AG08396 (cell line): ENCODE data around the gene DOK5.
"Not testable (repeated sequence)": the region's sequence is repeated elsewhere in the genome, so short reads cannot be mapped to it uniquely, and the experiment has no call there.

ENCODE experiments used
- DNase-seq: peaks from one replicate; pipeline ENCODE4 v3.0.0; 2012; ENCODE audit warnings: low spot score, mixed read lengths

Gene DOK5

DNA sequence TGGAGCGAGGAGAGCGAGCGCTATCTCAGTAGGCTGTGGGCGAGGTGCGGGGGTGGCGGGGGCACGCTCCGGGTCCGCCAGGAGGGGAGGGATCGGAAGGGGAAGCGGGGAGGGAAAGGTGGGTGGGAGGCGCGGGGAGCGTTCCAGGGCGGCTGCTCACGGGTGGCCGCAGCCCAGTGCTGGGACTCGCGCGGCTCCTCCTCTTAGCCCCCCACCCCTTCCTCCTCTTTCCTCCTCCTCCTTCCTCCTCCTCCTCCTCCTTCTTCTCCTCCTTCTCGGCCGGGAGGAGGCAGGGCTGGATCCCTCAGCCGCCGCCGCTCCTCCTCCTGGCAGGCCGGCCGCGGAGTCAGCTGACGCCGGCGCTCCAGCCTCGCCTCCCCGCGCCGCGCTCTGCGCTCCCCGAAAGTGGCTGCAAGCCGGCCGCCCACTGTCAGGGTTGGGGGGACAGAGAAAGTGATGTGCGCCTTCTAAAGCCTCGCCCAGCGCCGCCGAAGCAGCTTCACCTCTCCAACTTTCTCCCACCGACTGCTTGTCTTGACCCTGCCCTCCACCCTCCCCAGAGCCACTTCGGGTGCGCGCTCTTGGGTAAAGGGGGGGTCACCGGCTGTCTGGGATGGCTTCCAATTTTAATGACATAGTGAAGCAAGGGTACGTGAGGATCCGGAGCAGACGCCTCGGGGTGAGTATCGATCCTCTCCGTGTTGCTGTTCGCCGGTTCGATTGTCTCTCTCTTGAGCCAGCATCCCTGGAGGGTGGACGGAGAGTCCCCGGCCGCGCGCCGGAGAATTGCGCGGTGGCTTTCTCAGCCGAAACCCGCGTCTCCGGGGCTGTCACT, at the start of gene DOK5:
TSS of gene DOK5 (plus strand) at position 260 of the 835 bp plus-strand sequence. CDS start at position 614, 354 bp downstream.
- DNase-seq = peak; percentile 45

DNA sequence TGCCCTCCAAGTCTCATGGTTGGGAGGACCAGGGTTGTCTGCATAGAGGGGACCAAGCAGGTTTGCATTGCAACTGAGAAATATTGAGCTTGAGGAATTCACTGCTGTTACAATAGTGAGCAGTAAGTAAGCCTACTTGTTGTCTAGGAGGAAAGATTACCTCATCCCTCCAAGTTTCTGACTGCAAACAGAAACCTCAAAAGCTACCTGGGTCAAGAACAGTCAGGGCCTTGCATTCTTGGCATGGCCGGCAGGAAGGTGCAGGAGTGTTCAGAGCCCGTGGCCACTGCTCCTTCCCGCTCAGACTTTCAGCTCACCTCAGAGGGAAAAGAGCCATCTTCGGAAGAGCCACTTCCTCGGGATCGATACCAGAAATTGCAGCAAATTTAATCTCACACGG, 46.0 kb upstream of the DOK5 start:
- DNase-seq = no peak

DNA sequence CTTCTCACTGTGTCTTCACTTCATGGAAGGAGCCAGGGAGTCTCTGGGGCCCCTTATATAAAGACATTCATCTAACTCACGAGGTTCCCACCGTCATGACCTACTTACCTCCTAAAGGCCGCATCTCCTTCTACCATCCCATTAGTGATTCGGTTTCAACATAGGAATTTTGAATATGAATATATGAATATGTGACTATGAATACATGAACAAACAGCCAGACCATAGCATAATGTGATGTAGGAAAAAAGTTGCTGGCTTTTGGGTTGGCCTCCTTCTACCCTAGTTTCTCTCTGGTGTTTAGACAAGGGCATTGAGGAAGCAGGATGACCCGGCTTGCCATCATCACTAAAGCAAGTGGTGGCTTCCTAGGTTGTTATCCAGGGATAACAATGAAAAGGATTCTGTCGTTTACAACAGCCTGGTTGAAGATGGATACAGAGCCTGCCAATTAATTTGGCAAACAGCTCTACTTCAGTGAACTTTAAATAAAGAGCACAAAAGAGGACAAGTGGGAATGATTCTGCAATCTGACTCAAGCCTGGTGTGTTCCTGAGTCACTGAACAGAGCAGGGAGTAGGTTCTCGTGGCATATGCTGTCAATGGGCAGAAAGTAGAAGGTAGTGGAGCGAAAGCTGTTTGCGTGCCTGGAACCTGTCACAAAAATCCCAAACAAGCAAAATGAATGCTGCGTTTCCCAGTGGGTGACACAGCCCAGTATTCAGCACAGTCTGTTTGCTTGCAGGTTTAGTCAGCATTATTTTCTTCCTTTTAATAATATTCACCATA, 44.0 kb upstream of the DOK5 start:
- DNase-seq = no peak

DNA sequence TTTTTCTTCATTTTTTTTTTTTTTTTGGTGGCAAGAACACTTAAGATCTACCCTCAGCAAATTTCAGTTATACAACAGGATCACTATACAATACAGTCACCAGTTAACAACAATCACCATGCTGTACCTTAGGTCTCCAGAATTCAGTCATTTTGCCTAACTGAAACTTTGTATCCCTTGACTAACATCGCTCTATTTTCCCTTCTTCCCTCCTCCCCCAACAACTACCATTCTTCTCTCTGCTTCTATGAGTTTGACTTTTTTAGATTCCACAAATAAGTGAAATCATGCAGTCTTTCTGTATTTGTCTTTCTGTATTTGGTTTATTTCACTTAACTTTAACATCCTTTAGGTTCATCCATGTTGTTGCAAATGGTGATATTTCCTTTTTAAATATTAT, 42.4 kb upstream of the DOK5 start:
- DNase-seq = no peak

DNA sequence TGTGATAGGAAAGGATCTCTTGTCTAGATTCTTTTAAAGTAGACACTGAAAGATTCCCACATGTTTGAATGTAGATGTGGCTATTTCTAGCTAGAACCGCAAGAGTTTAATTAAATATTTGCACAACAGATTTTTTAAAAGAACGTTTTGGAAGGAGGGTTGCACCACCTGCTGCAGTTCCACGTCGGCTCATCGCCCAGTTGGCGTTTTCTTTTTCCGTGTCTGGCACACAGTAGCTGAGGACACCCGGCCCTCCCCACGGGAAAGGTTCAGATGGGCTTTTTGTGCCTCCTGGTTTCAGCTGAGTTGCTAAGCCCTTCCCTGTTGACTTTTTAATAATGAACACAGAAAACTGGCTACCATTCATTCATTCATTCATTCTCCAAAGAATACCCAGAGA, 41.8 kb upstream of the DOK5 start:
- no peak for DNase-seq

DNA sequence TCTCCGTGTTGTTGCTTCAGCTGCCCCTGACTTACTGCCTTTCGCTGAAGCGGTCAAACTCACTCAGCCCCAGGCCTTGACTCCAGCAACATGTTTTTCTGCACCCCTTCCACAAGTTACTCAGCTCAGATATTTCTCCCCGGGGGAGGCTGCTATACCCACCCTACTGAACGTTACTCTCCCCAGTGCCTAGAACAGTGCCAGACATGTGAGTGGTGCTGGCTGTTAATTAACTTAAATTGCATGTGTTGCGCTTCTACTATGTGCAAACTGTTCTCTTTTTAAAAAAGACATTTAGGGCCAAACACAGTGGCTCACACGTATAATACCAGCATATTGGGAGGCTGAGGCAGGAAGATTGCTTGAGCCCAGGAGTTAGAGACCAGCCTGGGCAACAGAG, 41.2 kb upstream of the DOK5 start:
- no peak for DNase-seq

DNA sequence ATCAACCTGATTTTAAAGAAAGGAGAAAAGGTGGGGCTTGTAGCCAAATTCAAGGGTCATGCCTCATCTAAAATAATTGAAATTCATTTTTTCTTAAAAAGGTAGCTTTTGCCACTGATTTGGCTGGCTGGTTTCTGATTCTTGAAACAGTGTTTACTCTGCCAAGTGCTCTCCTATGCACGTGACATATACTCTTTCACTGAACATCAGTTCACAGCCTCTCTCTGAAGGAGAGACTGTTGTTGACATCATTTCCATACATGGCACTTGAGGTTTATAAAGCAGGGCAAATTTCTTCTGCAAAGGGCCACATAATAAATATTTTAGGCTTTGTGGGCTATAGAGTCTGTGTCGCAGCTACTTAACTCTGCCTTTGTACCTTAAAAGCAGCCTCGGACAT, 40.4 kb upstream of the DOK5 start:
- DNase-seq = no peak

DNA sequence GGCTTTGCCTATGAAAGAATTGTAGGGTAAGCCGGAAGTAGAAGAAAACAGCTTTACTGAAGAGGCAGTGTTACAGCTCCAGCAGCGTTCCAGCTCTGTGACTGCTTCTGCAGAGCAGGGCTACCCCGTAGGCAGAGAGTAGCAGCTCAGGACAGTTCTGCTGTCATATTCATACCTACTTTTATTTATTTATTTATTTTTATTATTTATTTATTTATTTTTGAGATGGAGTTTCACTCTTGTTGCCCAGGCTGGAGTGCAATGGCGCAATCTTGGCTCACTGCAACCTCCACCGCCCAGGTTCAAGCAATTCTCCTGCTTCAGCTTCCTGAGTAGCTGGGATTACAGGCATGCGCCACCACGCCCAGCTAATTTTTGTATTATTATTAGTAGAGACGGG, 39.0 kb upstream of the DOK5 start:
- not testable (repeated sequence) for DNase-seq

DNA sequence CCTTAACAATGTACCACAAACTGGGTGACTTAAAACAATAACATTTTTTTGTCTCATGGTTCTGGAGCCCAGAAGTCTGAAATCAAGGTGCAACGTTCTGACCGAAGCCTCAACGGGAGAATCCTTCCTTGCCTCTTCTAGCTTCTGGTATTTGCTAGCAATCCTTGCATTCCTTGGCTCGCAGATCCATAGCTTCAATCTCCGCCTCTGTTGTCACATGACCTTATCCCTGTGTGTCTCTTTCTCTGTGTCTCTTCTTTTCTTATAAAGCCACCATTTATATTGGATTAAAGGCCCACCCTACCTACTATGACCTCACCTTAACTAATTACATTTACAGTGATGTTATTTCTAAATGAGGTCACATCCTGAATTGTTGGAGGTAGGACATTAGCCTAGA, 37.2 kb upstream of the DOK5 start:
- DNase-seq = no peak

DNA sequence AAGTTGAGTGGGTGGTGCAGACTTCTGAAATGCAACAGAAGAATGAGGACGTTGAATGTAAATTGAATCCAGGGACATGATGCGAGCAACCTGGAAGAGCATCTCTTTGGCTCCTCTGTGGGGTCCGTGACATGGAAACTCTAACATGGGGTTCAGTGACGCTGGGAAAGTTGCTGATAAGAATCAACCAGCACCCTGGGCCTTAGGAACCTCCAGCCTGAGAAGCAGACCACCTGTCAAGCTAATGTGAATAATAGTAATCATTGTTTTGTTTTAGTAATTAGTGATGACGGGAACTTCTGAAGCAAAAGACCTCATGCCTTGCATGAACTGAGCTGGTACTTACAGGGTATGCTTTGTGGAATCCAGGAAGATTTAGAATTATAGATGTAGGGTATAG, 25.2 kb upstream of the DOK5 start:
- DNase-seq = no peak

DNA sequence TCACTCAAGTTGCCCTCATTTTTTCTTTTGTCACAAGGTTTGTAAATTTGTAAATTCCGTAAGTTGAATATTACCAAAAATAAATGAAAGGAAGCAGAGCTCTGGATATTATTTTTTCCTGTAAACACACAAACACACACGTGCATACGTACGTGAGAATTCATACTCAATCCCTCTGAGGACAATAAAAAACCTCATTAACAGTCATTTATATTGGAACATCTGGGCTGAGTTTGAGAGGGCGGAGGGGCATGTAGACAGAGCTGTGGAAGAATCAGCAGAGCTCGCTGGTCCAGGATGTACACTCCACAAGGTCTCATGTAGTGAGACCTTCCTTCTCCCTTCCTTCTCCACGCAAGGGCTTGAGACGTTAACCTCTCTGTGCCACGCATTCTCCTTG, 24.2 kb upstream of the DOK5 start:
- no peak for DNase-seq

DNA sequence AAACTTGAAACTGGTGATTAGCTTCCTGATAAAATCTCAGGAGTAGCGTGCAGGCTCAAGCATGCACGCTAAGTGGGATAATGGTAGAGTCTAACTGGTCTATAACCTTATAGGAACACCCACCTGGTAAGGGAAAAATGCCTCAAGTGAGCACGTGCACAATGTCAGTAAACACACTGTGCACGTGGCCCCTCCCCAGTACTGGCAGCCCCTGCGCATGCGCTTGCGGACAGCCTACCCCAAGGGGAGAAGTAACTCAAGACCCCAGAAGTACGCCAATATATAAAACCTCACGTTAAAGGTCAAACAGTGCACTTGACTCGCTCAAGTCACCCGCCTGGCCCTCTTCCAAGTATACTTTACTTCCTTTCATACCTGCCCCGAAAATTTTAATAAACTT, 23.1 kb upstream of the DOK5 start:
- DNase-seq = no peak

DNA sequence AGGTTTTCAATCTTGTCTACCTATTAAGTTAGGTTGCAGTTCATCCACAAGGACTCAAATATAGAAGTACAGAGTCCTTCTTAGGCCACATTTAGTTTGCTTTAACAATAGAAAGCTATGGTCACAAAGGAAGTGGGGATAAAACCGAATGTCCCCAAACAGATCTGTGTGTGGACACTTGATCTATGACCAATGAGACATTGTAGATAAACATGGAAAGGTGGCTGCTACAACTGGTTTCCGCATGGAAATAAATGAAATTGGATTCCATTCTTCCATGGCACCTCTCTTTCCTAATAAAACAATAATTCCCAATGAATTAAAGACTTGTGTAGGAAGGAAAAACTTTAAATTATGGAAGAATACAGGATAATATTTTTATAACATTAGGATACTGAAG, 20.4 kb upstream of the DOK5 start:
- DNase-seq = no peak

DNA sequence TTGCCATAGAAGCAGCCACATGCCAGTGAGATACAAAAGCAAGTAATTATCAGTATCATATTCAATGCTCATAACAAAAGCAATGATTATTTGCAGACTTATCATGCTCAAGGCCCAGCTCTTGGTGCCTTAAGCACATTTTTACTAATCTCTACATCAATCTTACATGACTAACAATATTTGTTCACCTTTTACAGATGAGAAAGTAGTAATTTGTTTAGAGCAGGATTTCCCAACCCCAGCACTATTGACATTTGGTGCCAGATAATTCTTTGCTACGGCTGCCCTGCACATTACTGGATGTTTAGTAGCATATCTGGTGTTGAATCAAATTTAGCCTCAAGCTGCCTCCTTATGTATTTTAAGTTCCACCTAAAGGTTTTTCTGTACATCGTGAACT, 19.0 kb upstream of the DOK5 start:
- DNase-seq = no peak

DNA sequence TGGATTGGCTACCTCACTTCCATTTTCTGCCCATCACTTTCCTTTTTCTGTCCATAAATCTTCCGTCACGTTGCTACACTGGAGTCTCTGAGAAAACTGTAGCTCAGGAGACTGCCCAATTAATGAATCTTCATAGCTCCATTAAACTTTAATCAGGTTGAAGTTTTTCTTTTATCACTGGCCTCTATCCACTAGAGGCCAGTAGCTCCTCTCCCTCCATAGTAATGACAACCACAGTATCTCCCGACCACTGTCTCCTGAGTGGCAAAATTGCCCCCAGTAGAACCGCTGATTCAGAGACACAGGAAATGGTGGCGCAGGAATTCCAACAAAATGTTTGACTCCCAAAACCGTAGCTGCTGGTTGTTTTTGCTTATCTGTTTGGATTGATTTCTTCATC, 18.4 kb upstream of the DOK5 start:
- DNase-seq = no peak

DNA sequence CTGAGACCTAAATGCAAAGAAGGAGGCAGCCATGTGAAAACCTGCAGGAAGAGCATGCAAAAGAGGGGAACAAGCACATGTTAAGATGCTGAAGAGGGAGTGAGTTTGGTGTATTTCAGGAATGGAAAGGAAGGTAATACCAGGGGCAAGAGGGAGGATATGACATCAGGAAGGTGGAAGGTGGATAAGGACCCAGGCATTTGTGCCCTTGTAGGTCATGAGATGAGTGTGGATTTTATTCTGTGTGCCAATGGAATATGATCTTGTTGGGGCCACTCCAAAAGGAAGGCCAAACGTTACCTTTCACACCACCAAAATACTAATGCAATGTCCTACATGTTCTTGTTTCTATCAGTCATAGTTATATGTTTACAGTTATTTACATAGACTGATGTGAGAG, 17.2 kb upstream of the DOK5 start:
- no peak for DNase-seq

DNA sequence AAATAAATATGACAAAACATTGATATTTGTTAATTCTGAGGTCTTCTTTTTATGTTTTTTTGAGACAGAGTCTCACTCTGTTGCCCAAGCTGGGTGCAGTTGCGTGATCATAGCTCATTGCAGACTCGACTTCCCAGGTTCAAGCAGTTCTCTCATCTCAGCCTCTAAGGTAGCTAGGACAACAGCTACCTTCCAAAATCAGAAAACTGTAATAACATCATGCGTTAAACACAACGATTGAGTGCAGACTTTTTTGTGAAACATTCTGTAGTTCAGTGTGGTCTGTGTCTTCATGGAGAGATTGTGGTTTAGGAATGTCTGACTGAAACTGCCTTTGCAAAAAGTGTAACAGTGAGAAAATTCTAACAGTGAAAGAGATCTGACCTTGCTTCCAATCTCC, 16.1 kb upstream of the DOK5 start:
- no peak for DNase-seq

DNA sequence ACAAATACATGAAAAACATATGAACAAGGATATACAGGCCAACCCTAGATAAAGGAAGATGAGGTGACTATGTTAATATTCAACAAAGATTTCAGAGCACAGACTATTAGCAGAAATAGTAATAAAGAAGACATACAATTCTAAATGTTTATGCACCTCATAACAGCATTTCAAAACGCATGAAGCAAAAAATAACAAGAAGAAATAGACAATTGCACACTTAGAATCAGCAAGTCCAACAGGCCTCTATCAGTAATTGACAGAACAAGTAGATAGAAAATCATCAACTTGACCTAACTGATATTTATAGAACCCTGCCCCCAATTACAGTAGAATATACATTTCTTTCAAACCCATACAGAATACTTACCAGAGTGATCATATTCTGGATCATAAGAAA, 11.4 kb upstream of the DOK5 start:
- DNase-seq = no peak

DNA sequence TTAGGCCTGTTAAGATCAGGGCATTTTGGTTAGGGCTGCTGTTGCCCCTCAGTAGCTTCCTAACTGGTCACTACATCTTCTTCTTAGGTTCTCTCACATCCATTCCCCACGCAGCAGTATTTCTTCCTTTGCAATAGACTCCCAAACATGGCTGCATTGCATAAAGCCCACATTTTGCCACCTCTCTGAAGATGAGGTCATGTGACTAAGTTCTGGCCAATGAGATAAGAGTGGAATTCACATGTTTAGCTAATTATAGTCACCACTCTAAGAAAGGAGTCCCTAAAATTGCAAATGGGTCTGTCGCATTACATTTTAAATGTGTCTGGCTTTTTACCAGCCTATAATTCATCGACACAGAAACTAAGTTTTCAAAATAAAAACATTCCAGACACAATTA, 9.3 kb upstream of the DOK5 start:
- DNase-seq = no peak

DNA sequence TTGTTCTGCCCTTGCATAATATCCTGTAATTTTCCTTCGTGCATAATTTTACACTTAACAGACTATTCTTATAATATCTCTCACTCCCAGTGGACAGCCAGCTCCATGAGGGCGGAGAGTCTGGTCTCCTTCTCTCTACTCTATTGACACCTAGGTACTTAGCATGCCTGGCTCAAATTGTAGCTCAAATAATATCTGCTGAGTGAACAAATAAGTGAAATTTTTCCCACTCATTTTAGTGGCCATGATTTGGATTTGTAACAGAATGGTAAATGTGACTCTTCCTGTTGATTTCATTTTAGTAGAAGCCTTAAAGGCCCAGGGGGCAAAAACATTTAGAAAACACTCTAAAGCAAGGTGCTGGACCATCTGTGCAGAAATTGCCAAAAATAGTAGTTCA, 7.8 kb upstream of the DOK5 start:
- no peak for DNase-seq

DNA sequence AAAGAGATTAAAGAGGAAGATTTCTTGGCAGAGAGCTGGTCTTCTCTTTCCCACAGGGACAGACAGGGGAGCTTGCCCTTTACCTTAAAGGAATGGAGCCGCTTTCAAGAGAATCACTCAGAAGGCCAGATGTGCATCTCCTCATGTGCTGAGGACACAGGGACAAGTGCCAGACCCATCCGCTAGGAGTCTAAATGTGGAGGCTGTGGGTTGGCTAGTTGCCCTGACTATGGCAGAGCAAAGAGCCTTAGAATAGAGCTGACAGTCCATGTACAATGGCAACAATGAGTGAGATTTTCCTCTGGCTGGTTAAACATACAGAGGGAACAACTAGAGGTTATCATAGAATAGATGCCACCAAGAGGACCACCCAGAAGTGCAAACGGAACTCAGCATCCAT, 7.3 kb upstream of the DOK5 start:
- DNase-seq = no peak

DNA sequence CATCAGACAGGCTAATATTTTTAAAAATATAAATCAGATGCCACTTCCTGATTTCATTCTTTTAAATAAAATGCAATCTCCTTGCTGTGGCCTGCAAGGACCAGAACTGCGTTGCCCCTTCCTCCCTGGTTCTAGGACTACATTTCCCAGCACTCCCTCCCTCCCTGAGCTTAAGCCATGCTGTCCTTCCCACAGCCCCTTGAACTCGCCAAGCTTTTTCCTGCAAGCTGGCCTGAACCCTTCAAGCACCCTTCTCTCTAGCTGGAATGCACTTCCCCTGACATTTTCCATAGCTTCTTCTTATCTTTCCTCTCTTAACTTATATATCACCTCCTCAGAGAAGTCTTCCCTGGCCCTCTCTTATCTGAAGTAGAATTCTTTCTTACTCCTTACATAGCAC, 6.1 kb upstream of the DOK5 start:
- no peak for DNase-seq

DNA sequence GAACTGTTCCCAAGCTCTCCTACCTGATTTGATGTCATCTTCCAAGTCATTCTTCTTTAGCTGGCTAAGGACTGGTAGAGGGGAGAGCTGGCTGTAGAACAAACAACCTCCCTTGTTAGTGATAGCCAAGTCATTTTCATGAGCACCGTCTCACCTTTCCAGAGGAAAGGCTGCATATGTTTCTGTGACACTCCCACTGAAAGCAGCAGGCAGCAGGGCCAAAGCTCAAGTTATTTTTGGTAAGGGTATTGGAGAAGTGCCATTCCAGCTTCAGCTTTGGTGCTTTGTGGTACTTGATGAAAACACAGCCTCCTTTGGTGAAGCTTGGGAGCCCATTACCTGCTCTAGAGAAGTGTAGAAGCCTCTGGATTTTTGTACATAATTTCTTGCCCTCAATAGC, 5.4 kb upstream of the DOK5 start:
- no peak for DNase-seq

DNA sequence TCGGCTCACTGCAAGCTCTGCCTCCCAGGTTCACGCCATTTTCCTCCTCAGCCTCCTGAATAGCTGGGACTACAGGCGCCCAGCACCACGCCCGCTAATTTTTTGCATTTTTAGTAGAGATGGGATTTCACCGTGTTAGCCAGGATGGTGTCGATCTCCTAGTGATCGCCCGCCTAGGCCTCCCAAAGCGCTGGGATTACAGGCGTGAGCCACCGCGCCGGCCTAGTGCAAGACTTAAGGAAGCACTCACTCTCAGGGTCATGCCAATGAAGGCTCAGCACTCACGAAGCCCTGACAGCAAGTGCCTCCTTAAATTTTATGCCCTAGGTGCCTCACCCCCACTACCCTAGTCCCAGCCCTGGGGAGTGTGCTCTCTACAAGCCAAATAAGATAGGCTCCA, 4.7 kb upstream of the DOK5 start:
- no peak for DNase-seq
